ENCODE measurements around the gene IRF4.

The IRF4 gene

DNA sequence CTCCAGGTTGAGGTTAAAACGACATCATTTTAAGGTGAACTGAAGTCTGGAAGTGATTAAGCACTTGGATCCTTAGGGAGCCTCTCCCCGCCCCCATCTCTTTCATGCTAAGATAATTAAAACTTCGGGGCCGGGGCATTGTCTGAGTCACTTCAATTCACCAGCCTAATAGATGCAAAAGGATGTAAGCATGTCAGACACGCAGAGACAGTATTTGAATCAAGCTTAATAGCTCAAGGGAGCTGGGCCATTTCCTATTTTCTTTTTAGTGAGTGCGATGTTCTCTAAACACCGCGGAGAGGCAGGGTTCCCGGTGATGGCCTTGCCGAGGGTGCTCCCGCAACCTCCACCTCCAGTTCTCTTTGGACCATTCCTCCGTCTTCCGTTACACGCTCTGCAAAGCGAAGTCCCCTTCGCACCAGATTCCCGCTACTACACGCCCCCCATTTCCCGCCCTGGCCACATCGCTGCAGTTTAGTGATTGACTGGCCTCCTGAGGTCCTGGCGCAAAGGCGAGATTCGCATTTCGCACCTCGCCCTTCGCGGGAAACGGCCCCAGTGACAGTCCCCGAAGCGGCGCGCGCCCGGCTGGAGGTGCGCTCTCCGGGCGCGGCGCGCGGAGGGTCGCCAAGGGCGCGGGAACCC lies 516 bp upstream of the IRF4 start:
- H4K20me1 ChIP-seq (ENCODE audit: insufficient read depth, low read length): peaks cover 44% of the 10 kb centered on the region
- H3K4me3 ChIP-seq (ENCODE audit: low read length): peak overlapping the region; percentile 96
- TF ChIP-seq, protein P1, sequence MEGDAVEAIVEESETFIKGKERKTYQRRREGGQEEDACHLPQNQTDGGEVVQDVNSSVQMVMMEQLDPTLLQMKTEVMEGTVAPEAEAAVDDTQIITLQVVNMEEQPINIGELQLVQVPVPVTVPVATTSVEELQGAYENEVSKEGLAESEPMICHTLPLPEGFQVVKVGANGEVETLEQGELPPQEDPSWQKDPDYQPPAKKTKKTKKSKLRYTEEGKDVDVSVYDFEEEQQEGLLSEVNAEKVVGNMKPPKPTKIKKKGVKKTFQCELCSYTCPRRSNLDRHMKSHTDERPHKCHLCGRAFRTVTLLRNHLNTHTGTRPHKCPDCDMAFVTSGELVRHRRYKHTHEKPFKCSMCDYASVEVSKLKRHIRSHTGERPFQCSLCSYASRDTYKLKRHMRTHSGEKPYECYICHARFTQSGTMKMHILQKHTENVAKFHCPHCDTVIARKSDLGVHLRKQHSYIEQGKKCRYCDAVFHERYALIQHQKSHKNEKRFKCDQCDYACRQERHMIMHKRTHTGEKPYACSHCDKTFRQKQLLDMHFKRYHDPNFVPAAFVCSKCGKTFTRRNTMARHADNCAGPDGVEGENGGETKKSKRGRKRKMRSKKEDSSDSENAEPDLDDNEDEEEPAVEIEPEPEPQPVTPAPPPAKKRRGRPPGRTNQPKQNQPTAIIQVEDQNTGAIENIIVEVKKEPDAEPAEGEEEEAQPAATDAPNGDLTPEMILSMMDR (IDR thresholded peaks at IDR 0.05; ENCODE audit: low read depth, low read length): peak; percentile 12; the same call in 1 of the 2 replicates
- no peak for TF ChIP-seq EZH2phosphoT487 (IDR thresholded peaks at IDR 0.05; ENCODE audit: low read depth)
- H3K4me1 ChIP-seq (ENCODE audit: low read length): peaks cover 47% of the 10 kb centered on the region
- H3K9ac ChIP-seq (ENCODE audit: low read length): peak overlapping the region; percentile 91
- H3K4me2 ChIP-seq (ENCODE audit: low read length): peak overlapping the region; percentile 85
- H3K27me3 ChIP-seq (ENCODE audit: low read depth, low read length): no peaks in the 10 kb centered on the region
- H2AFZ ChIP-seq (ENCODE audit: low read depth, low read length): no peak overlapping the region
- H3K27ac ChIP-seq (ENCODE audit: low read length): peak overlapping the region; percentile 95
- H3K9me3 ChIP-seq (ENCODE audit: insufficient read depth, low read length): no peaks in the 10 kb centered on the region
- peaks cover 44% of the 10 kb centered on the region for H3K36me3 ChIP-seq (replicated peaks; ENCODE audit: low read depth, low read length)
- H3K79me2 ChIP-seq (ENCODE audit: low read length): peaks cover 63% of the 10 kb centered on the region

DNA sequence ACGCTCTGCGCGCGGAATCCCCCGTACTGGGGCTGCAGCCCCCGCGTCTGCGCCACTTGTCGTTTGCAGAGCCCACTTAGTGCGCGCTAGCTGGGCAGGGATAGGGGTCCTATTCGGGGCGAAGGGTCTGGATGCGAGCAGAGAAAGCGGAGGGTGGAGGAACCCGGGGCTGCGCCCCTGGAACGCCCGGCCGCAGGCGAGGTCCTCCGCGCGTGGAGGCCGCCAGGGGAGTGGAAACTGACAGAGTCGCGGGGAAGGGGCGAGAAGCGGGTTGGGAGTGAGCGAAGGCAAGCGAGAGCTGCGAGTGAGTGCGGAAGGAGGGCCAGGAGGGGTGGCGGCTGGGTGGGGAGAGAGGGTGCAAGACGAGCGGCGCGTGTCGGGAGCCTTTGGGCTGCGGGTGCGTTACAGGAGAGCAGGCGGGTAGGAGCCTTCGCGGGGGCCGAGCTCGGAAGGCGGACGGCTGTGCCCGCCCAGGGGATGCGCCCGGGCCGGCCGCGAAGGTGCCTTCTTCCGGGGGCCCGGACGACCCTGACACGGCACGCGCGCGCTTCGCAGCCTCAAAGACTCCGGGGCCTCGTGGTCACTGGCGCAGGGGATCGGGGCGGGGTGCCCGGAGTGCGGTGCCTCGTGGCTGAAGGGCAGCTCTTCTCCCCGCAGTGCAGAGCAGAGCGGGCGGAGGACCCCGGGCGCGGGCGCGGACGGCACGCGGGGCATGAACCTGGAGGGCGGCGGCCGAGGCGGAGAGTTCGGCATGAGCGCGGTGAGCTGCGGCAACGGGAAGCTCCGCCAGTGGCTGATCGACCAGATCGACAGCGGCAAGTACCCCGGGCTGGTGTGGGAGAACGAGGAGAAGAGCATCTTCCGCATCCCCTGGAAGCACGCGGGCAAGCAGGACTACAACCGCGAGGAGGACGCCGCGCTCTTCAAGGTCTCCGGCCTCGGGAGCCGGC lies 1.2 kb downstream of the IRF4 start:
- peak overlapping the region; percentile 100 for H3K9ac ChIP-seq (ENCODE audit: low read length)
- H2AFZ ChIP-seq (ENCODE audit: low read depth, low read length): no peak overlapping the region
- H3K79me2 ChIP-seq (ENCODE audit: low read length): peaks cover 79% of the 10 kb centered on the region
- H3K4me2 ChIP-seq (ENCODE audit: low read length): peak overlapping the region; percentile 92
- H3K36me3 ChIP-seq (replicated peaks; ENCODE audit: low read depth, low read length): peaks cover 56% of the 10 kb centered on the region
- no peaks in the 10 kb centered on the region for H3K27me3 ChIP-seq (ENCODE audit: low read depth, low read length)
- no peaks in the 10 kb centered on the region for H3K9me3 ChIP-seq (ENCODE audit: insufficient read depth, low read length)
- H4K20me1 ChIP-seq (ENCODE audit: insufficient read depth, low read length): peaks cover 58% of the 10 kb centered on the region
- no peak for TF ChIP-seq EZH2phosphoT487 (IDR thresholded peaks at IDR 0.05; ENCODE audit: low read depth)
- TF ChIP-seq, protein P1 (IDR thresholded peaks at IDR 0.05; ENCODE audit: low read depth, low read length): no peak
- peaks cover 52% of the 10 kb centered on the region for H3K4me1 ChIP-seq (ENCODE audit: low read length)
- peak overlapping the region; percentile 96 for H3K4me3 ChIP-seq (ENCODE audit: low read length)
- peak overlapping the region; percentile 95 for H3K27ac ChIP-seq (ENCODE audit: low read length)

DNA sequence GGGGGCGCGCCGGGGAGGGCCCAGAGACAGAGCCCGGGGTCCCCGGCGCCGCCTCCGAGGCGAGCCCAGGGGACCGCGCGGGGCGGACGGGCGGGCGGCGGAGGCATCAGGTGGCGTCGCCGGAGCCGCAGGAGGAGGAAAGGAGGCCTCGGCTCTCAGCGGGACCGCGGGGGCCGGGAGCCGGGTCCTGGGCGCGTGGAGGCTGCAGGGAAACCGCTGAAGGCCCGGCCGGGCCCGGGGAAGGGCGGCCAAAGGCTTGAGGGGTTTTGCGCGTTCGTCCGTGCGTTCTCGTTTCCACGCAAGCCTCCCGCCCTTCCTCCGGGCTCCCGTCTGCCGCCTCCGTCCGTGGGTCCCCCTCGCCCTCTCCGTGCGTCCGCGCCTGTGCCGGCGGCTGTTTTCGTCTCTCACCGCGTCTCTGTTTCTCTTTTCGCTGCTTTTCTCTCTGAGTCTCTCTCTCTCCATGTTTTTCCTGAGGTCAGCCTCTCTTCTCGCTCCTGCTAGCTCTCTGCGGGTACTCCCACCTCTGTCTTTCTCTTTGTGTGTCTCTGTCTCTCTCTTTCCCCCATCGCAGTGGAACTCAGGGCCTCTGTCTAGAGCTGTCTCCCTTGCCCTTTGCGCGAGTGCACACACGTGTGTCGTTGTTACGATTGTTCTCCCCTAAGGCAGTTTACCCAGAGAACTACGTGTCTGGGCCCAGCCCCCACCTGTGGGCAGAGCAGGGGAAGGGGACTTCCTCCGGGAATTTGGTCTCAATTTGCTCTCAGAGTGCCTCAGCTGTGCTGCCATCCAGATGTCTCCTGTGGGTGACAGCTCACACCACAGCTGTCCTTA lies 2.1 kb downstream of the IRF4 start:
- H3K4me3 ChIP-seq (ENCODE audit: low read length): peak overlapping the region; percentile 96
- peak overlapping the region; percentile 100 for H3K9ac ChIP-seq (ENCODE audit: low read length)
- TF ChIP-seq, protein P1 (IDR thresholded peaks at IDR 0.05; ENCODE audit: low read depth, low read length): no peak
- no peak for TF ChIP-seq EZH2phosphoT487 (IDR thresholded peaks at IDR 0.05; ENCODE audit: low read depth)
- no peaks in the 10 kb centered on the region for H3K27me3 ChIP-seq (ENCODE audit: low read depth, low read length)
- peaks cover 65% of the 10 kb centered on the region for H3K36me3 ChIP-seq (replicated peaks; ENCODE audit: low read depth, low read length)
- peaks cover 52% of the 10 kb centered on the region for H3K4me1 ChIP-seq (ENCODE audit: low read length)
- peak overlapping the region; percentile 92 for H3K4me2 ChIP-seq (ENCODE audit: low read length)
- peaks cover 67% of the 10 kb centered on the region for H4K20me1 ChIP-seq (ENCODE audit: insufficient read depth, low read length)
- H2AFZ ChIP-seq (ENCODE audit: low read depth, low read length): no peak overlapping the region
- H3K27ac ChIP-seq (ENCODE audit: low read length): peak overlapping the region; percentile 95
- peaks cover 88% of the 10 kb centered on the region for H3K79me2 ChIP-seq (ENCODE audit: low read length)
- no peaks in the 10 kb centered on the region for H3K9me3 ChIP-seq (ENCODE audit: insufficient read depth, low read length)

Data from OCI-LY3 (cell line).